Suprapubic skin (tissue), 4 donors: ENCODE results near the gene CORO2A. TPM values are rescaled to one million over a fixed set of nuclear protein-coding genes. Genes with fewer than 3 reads are reported as not detected.

Source experiments
- DNase-seq, 2 donors: peaks; one replicate each; pipeline ENCODE4 v3.0.0-alpha.2; 2019; ENCODE audit warnings: low spot score in 2 of 2
- H3K27ac ChIP-seq: fragments of 200-600 bp; sonication (generic); one replicate; pipeline ENCODE4 v1.5.1; 2019
- H3K27me3 ChIP-seq: fragments of 200-600 bp; sonication (generic); one replicate; pipeline ENCODE4 v1.5.1; 2019
- H3K36me3 ChIP-seq: fragments of 200-600 bp; sonication (generic); one replicate; pipeline ENCODE4 v1.5.1; 2019
- H3K4me1 ChIP-seq: fragments of 200-600 bp; sonication (generic); one replicate; pipeline ENCODE4 v1.5.1; 2019
- H3K4me3 ChIP-seq: fragments of 200-600 bp; sonication (generic); one replicate; pipeline ENCODE4 v1.5.1; 2019; ENCODE audit warnings: mild to moderate bottlenecking
- H3K9me3 ChIP-seq: fragments of 200-600 bp; sonication (generic); one replicate; pipeline ENCODE4 v1.5.1; 2019
- CTCF ChIP-seq, 2 donors: fragments of 200-600 bp in 1 of 2; fragments of 450-650 bp in 1 of 2; sonication (generic) in 1 of 2; IDR thresholded peaks; one replicate each; pipeline ENCODE4 v1.5.1; 2016 to 2019; ENCODE audit warnings: antibody characterized with exemption in 2 of 2, mild to moderate bottlenecking in 1 of 2, moderate library complexity in 1 of 2
- EP300 ChIP-seq: sonication (generic); formaldehyde crosslinking; IDR thresholded peaks from one replicate; pipeline ENCODE4 v1.6.1; 2017; ENCODE audit warnings: antibody characterized with exemption
- POLR2A ChIP-seq, 2 donors: fragments of 450-650 bp; IDR thresholded peaks; one replicate each; pipeline ENCODE4 v1.6.1; 2017; ENCODE audit warnings: antibody characterized with exemption in 2 of 2, mild to moderate bottlenecking in 2 of 2, moderate library complexity in 2 of 2
- POLR2AphosphoS5 ChIP-seq, 3 donors: sonication (generic); formaldehyde crosslinking; IDR thresholded peaks; one replicate each; pipeline ENCODE4 v1.6.1; 2017; ENCODE audit warnings: antibody characterized with exemption in 3 of 3
- WGBS: methylation state at CpG from one replicate; pipeline ENCODE4 v1.1.5; 2018; 5-methylcytosine and 5-hydroxymethylcytosine counted together
- total RNA-seq, 4 donors: library from RNA; depleted of rRNA; stranded (reverse); fragments of >200 nt; gene quantifications; one replicate each; pipeline ENCODE4 v1.1.0, GENCODE V29; 2016

Gene CORO2A
- total RNA-seq, 4 donors from 2014 or later, result 17.5 to 25.0 (median 19.9) TPM

DNA sequence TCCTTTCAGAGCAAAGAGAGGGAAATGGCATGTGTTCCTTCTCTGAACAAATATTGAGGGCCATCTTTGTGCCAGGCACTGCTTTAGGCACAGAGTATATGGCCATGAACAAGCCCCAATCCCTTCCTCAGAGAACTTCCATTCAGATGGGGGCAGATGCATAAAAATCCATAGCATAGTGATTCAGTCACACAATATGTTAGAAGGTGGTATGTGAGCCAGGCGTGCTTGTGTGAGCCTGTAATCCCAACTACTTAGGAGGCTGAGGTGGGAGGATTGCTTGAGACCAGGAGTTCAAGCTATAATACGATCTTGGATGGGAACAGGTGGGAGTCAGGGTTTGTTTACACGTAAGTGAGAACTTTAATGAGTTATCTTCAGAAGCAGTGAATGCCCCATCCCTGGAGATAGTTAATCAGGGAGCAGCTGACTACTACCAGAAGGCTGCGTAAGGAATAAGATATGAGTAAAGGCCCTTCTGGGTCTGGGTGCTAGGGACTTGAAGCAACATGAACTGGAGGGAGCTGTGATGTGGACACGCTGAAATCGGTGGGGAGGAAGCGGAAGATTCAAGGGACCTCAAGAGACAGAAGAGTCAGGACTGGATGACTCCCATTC, 108.8 kb downstream of the CORO2A start:
- H3K27ac ChIP-seq, result no peak overlapping the region
- peak in 1 of 2 donors; percentile 9 for DNase-seq
- H3K4me3 ChIP-seq, result no peak overlapping the region
- peaks cover 50% of the 10 kb centered on the region for H3K36me3 ChIP-seq
- TF ChIP-seq POLR2A (IDR thresholded peaks at IDR 0.05) (no peak), POLR2AphosphoS5 (IDR thresholded peaks at IDR 0.05) (no peak), EP300 (no peak), CTCF (IDR thresholded peaks at IDR 0.05) (no peak)
- H3K4me1 ChIP-seq, result peaks cover 26% of the 10 kb centered on the region
- H3K9me3 ChIP-seq, result no peaks in the 10 kb centered on the region
- WGBS, result 91% methylated on average over 7 of the region's 7 CpGs
- H3K27me3 ChIP-seq, result no peaks in the 10 kb centered on the region

GRCh38 chr9:98083061-98083501, 109.4 kb downstream of the CORO2A start:
- H3K27ac ChIP-seq, result no peak overlapping the region

GRCh38 chr9:98081477-98082219, 110.8 kb downstream of the CORO2A start:
- TF ChIP-seq POLR2A (IDR thresholded peaks at IDR 0.05) (no peak), CTCF (IDR thresholded peaks at IDR 0.05) (no peak), POLR2AphosphoS5 (IDR thresholded peaks at IDR 0.05) (peak in 1 of 3 donors; percentile 16), EP300 (no peak)
- H3K9me3 ChIP-seq, result no peaks in the 10 kb centered on the region
- DNase-seq, result peak; percentile 61 to 62
- no peaks in the 10 kb centered on the region for H3K27me3 ChIP-seq
- peaks cover 57% of the 10 kb centered on the region for H3K36me3 ChIP-seq
- no peak overlapping the region for H3K27ac ChIP-seq
- peaks cover 14% of the 10 kb centered on the region for H3K4me1 ChIP-seq
- 49% methylated on average over 6 of the region's 6 CpGs for WGBS
- no peak overlapping the region for H3K4me3 ChIP-seq

More at GRCh38 chr9:98083061-98083501, 109.4 kb downstream of the CORO2A start:
- WGBS, result 92% methylated on average over 2 of the region's 2 CpGs
- peak; percentile 3 to 18 for DNase-seq
- peaks cover 26% of the 10 kb centered on the region for H3K4me1 ChIP-seq
- no peaks in the 10 kb centered on the region for H3K27me3 ChIP-seq
- TF ChIP-seq CTCF (IDR thresholded peaks at IDR 0.05) (no peak), POLR2AphosphoS5 (IDR thresholded peaks at IDR 0.05) (no peak), EP300 (no peak), POLR2A (IDR thresholded peaks at IDR 0.05) (no peak)
- no peaks in the 10 kb centered on the region for H3K9me3 ChIP-seq
- no peak overlapping the region for H3K4me3 ChIP-seq
- H3K36me3 ChIP-seq, result peaks cover 50% of the 10 kb centered on the region

GRCh38 chr9:98080780-98081179, 111.7 kb downstream of the CORO2A start:
- H3K9me3 ChIP-seq, result no peaks in the 10 kb centered on the region
- WGBS, result 96% methylated on average over 9 of the region's 12 CpGs
- H3K27me3 ChIP-seq, result no peaks in the 10 kb centered on the region
- H3K4me1 ChIP-seq, result peaks cover 12% of the 10 kb centered on the region
- no peak overlapping the region for H3K27ac ChIP-seq
- peak; percentile 54 to 72 for DNase-seq
- H3K36me3 ChIP-seq, result peaks cover 57% of the 10 kb centered on the region
- TF ChIP-seq POLR2AphosphoS5 (IDR thresholded peaks at IDR 0.05), result no peak
- no peak overlapping the region for H3K4me3 ChIP-seq

- 91% methylated on average over 1 of the region's 1 CpG for WGBS
- DNase-seq, result no peak
- Histone ChIP-seq H3K27ac (no peak overlapping the region), H3K36me3 (peaks cover 57% of the 10 kb centered on the region), H3K4me1 (peaks cover 17% of the 10 kb centered on the region), H3K9me3 (no peaks in the 10 kb centered on the region), H3K27me3 (no peaks in the 10 kb centered on the region), H3K4me3 (no peak overlapping the region)
- no peak for TF ChIP-seq POLR2A (IDR thresholded peaks at IDR 0.05)
- TF ChIP-seq POLR2AphosphoS5 (IDR thresholded peaks at IDR 0.05), result no peak
- no peak for TF ChIP-seq EP300
- no peak for TF ChIP-seq CTCF (IDR thresholded peaks at IDR 0.05)
These were observed 112.1 kb downstream of the CORO2A start for GRCh38 chr9:98080326-98080725.
